ENCODE results near the gene PKM. TPM values are rescaled to one million over a fixed set of nuclear protein-coding genes. Genes with fewer than 3 reads are reported as not detected.

The PKM gene
- 2,066 and 2,152 TPM in 2 replicates for total RNA-seq

GRCh38 chr15:72231066-72231832 lies at the start of gene PKM:
Gene PKM (minus strand): TSS chr15:72231190. CDS start chr15:72219097, 12,093 bp downstream.

GRCh38 chr15:72272213-72272996 lies 41.4 kb upstream of the PKM start, which contains the start of gene PARP6:
Gene PARP6 (minus strand): TSS chr15:72272554. CDS start chr15:72267477, 5,077 bp downstream.

GRCh38 chr15:72197460-72198355 lies 33.3 kb downstream of the PKM start, which contains the start of gene GRAMD2A:
Gene GRAMD2A (minus strand): TSS chr15:72197787.

Other genes starting within 250 kb of the PKM start
- 82.6 and 88.2 TPM in 2 replicates for gene MYO9A, start 113.0 kb downstream of the PKM start, total RNA-seq
- gene SENP8, start 112.8 kb downstream of the PKM start, total RNA-seq = 3.4 and 5.7 TPM in 2 replicates
- 0.54 and 1.0 TPM in 2 replicates for gene GRAMD2A, start 33.4 kb downstream of the PKM start, total RNA-seq
- 28.4 and 28.8 TPM in 2 replicates for gene PARP6, start 41.4 kb upstream of the PKM start, total RNA-seq
- 0.39 and 0.54 TPM in 2 replicates for gene CELF6, start 89.0 kb upstream of the PKM start, total RNA-seq
- gene HEXA, start 144.8 kb upstream of the PKM start, total RNA-seq = 95.3 and 98.1 TPM in 2 replicates
- not detected in 2 replicates for gene TMEM202, start 167.1 kb upstream of the PKM start, total RNA-seq
- 52.9 and 56.6 TPM in 2 replicates for gene ARIH1, start 243.1 kb upstream of the PKM start, total RNA-seq